NB4 (cell line): ENCODE results near the gene MYO1B.

ENCODE experiments used
- DNase-seq: peaks from one replicate; pipeline ENCODE4 v3.0.0; 2010; ENCODE audit warnings: low read depth
- H3K4me3 ChIP-seq: one replicate; pipeline ENCODE4 v1.5.1; 2011; ENCODE audit warnings: mild to moderate bottlenecking, low read depth, low read length, moderate library complexity
- CTCF ChIP-seq: IDR thresholded peaks from one replicate; pipeline ENCODE4 v1.5.1; 2012; ENCODE audit warnings: low read depth, low read length
- MYC ChIP-seq: IDR thresholded peaks from 2 replicates; pipeline ENCODE4 v1.6.1; 2011; ENCODE audit warnings: low read depth, low read length
- POLR2A ChIP-seq: IDR thresholded peaks from 2 replicates; pipeline ENCODE4 v1.6.1; 2011; ENCODE audit warnings: mild to moderate bottlenecking; ENCODE audit not compliant: insufficient read length; ENCODE audit errors: extremely low read depth
- TF ChIP-seq, protein P1 (sequence below): IDR thresholded peaks from 2 replicates; pipeline ENCODE4 v1.6.1; 2011; ENCODE audit warnings: low read depth, low read length

The MYO1B gene

GRCh38 chr2:191463790-191464189, 218.6 kb downstream of the MYO1B start:
- DNase-seq, result no peak
- no peak for TF ChIP-seq CTCF
- TF ChIP-seq POLR2A, result no peak
- H3K4me3 ChIP-seq, result no peak overlapping the region

DNA sequence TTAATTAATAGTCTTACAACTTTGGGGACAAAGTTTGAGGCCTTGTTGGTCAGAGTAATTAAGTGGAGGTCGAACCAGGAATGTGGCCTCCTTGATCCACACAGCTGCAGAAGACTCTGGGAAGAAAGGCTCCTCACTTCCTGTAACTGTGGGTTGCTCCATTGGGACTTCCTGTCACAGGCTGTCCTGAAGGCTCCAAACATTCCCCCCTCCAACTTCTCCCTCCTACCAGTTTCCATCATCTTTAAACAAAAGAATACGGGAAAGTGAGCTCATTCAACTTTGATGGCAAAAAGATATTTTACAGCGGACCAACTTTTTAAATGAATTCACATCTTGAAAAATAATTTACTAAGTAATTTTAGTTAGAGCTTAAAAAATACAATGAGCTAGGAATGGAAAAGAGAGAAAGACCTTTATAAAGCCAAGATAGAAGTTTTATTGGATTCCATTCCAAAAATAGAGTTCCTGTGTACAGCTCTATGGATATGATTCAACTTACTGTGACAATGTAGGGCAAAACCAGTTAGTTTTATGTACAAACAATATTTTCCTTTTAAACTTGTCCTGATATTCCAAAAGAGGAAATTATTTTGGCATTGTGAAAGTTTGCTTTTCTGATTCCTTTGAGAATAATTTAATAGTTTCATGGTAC, 220.7 kb downstream of the MYO1B start:
- no peak overlapping the region for H3K4me3 ChIP-seq
- TF ChIP-seq MYC (no peak), CTCF (no peak), POLR2A (no peak)
- TF ChIP-seq, protein P1, sequence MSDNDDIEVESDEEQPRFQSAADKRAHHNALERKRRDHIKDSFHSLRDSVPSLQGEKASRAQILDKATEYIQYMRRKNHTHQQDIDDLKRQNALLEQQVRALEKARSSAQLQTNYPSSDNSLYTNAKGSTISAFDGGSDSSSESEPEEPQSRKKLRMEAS, result no peak
- no peak for DNase-seq

DNA sequence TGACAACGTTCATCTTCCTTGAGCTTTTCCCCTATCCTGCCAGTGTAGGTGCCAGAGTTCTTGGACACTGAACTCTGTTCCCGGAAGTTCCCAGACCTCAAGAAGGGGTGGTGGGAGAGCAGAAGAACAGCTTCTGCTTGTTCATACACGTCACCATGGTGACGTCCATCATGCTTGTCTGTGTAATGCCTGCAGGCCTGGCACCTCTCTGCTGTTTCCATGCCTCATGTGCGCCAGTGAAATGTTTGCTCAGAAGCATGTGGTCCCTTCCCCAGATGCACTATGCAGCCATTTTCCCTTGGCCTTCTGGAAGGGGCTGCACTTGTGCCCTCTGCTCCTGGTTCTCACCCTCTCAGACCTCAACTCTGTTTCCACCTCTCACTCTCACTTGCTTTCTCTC, 221.9 kb downstream of the MYO1B start:
- DNase-seq, result no peak
- no peak overlapping the region for H3K4me3 ChIP-seq
- no peak for TF ChIP-seq MYC
- TF ChIP-seq CTCF, result no peak
- TF ChIP-seq, protein P1, result no peak
- TF ChIP-seq POLR2A, result no peak

DNA sequence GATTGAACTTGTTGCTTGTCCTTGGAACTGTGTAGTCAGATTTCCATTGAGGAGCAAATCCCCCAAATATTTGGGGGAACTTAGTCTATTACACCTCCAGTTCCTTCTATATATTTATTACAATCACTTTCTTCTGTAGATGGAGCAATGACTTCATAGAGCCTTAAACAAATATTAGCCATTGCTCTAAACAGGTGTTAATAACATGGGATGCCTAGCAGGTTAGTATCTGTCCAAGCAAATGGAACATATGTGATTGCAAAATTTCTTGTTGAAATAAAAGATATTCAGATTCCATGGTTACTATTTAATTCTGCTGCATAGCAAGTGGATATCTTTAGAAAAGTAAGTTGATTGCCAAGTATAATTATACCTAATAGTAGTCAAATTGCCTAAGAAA, 225.1 kb downstream of the MYO1B start:
- no peak for TF ChIP-seq POLR2A
- no peak for TF ChIP-seq CTCF
- no peak for TF ChIP-seq MYC
- DNase-seq, result no peak
- H3K4me3 ChIP-seq, result no peak overlapping the region

DNA sequence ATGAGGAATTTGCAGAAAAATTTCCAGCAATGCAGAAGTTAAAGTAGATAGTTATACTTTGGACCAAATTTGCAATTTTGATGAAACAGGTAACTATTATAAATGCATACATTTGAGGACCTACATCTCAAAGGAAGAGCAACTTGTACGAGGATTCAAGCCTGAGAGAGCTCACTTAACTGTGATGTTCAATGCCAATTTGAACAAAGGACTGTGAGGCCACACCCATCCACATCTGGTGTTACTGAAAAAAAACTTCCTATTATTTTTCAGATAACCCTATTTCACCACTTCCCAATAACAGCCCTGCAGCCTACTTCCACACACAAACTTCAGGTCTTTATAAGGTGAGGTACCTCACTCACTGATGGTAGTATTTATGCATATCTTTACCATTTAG, 229.3 kb downstream of the MYO1B start:
- TF ChIP-seq POLR2A (no peak), CTCF (no peak), MYC (no peak)
- TF ChIP-seq, protein P1, result no peak
- DNase-seq, result no peak
- no peak overlapping the region for H3K4me3 ChIP-seq
